HepG2 (cell line): ENCODE data around the gene ZNF383. TPM values are rescaled to one million over a fixed set of nuclear protein-coding genes. Genes with fewer than 3 reads are reported as not detected.
A peak's percentile ranks its signal among the peaks of the same experiment; 100 is the strongest.

Source experiments
- ARNT2 ChIP-seq: sonication (generic); formaldehyde crosslinking; IDR thresholded peaks from 2 replicates; pipeline ENCODE4 v1.8.0; 2022; ENCODE audit warnings: mild to moderate bottlenecking, low read depth, missing genetic modification reagents, moderate library complexity
- HNRNPLL ChIP-seq: fragments of 200-400 bp; formaldehyde crosslinking; IDR thresholded peaks from 2 replicates; pipeline ENCODE4 v1.6.1; 2017; ENCODE audit warnings: mild to moderate bottlenecking, low read depth, low read length; ENCODE audit not compliant: poor library complexity, severe bottlenecking
- MED8 ChIP-seq: sonication (generic); formaldehyde crosslinking; IDR thresholded peaks from 2 replicates; pipeline ENCODE4 v1.8.1; 2023; ENCODE audit warnings: mild to moderate bottlenecking, missing genetic modification reagents; ENCODE audit not compliant: insufficient replicate concordance
- MIER2 ChIP-seq: IDR thresholded peaks from 2 replicates; pipeline ENCODE4 v1.6.1; 2016; ENCODE audit warnings: missing biosample characterization, missing genetic modification reagents
- NCOA1 ChIP-seq: sonication (generic); formaldehyde crosslinking; IDR thresholded peaks from 2 replicates; pipeline ENCODE4 v1.9.0; 2021; ENCODE audit warnings: missing genetic modification reagents
- RFX3 ChIP-seq: IDR thresholded peaks from 2 replicates; pipeline ENCODE4 v1.6.1; 2016; ENCODE audit warnings: missing biosample characterization, missing genetic modification reagents
- TCF7L2 ChIP-seq: IDR thresholded peaks from 2 replicates; pipeline ENCODE4 v1.6.1; 2011; ENCODE audit warnings: mild to moderate bottlenecking, low read depth, low read length, moderate library complexity
- TRIM24 ChIP-seq: sonication (generic); formaldehyde crosslinking; IDR thresholded peaks from 2 replicates; pipeline ENCODE4 v1.8.0; 2022; ENCODE audit warnings: mild to moderate bottlenecking, missing genetic modification reagents
- ZNF33B ChIP-seq: sonication (generic); formaldehyde crosslinking; IDR thresholded peaks from 2 replicates; pipeline ENCODE4 v1.5.1; 2020; ENCODE audit warnings: mild to moderate bottlenecking, missing genetic modification reagents
- ZNF878 ChIP-seq: sonication (generic); formaldehyde crosslinking; IDR thresholded peaks from 2 replicates; pipeline ENCODE4 v1.8.1; 2023; ENCODE audit warnings: mild to moderate bottlenecking, missing genetic modification reagents, moderate library complexity
- ZSCAN25 ChIP-seq: sonication (generic); formaldehyde crosslinking; IDR thresholded peaks from 2 replicates; pipeline ENCODE4 v1.8.0; 2022; ENCODE audit warnings: mild to moderate bottlenecking, missing genetic modification reagents
- polyA plus RNA-seq, 8 experiments: library from polyadenylated mRNA; depleted of rRNA in 3 of 8; stranded (reverse) in 7 of 8; unstranded in 1 of 8; fragments of >200 nt; fragmentation: Illumina TruSeq in 4 of 8; extraction: Trizol in 4 of 8; gene quantifications; 2 replicates each; pipeline versions ENCODE4 v1.2.1 to v1.2.3, GENCODE V29; 2011 to 2016; ENCODE audit warnings: low read depth in 4 of 8, missing spikeins in 1 of 8, mixed read lengths in 1 of 8; ENCODE audit not compliant: insufficient read depth in 1 of 8
- total RNA-seq, 5 experiments: library from RNA; depleted of rRNA; stranded (reverse); fragments of >200 nt; fragmentation: Illumina TruSeq; extraction: Trizol; gene quantifications; 2 replicates each; pipeline ENCODE4 v1.2.3, GENCODE V29; 2016; ENCODE audit warnings: low read depth in 1 of 5
- TF ChIP-seq, protein P1 (sequence below): sonication (generic); formaldehyde crosslinking; conservative IDR thresholded peaks from 2 replicates; pipeline ENCODE4 v1.5.0; 2020; ENCODE audit warnings: missing genetic modification reagents
- TF ChIP-seq, protein P2 (sequence below): sonication (generic); formaldehyde crosslinking; IDR thresholded peaks from 2 replicates; pipeline ENCODE4 v1.4.0; 2020; ENCODE audit warnings: missing genetic modification reagents
- TF ChIP-seq, protein P3 (sequence below): IDR thresholded peaks from 2 replicates; pipeline ENCODE4 v1.4.0; 2020; ENCODE audit warnings: mild to moderate bottlenecking, missing genetic modification reagents
- TF ChIP-seq, protein P4 (sequence below): sonication (generic); formaldehyde crosslinking; IDR thresholded peaks from 2 replicates; pipeline ENCODE4 v1.4.0; 2020; ENCODE audit warnings: missing genetic modification reagents
- TF ChIP-seq, protein P5 (sequence below): sonication (generic); formaldehyde crosslinking; IDR thresholded peaks from 2 replicates; pipeline ENCODE4 v1.8.1; 2023; ENCODE audit warnings: mild to moderate bottlenecking, missing genetic modification reagents

ZNF383 gene
- total and polyA plus RNA-seq, 2 of the 13 experiments (the other 11 are each of a cell fraction or from before 2014, with no cell fraction given), result 2.6 to 4.1 TPM

DNA sequence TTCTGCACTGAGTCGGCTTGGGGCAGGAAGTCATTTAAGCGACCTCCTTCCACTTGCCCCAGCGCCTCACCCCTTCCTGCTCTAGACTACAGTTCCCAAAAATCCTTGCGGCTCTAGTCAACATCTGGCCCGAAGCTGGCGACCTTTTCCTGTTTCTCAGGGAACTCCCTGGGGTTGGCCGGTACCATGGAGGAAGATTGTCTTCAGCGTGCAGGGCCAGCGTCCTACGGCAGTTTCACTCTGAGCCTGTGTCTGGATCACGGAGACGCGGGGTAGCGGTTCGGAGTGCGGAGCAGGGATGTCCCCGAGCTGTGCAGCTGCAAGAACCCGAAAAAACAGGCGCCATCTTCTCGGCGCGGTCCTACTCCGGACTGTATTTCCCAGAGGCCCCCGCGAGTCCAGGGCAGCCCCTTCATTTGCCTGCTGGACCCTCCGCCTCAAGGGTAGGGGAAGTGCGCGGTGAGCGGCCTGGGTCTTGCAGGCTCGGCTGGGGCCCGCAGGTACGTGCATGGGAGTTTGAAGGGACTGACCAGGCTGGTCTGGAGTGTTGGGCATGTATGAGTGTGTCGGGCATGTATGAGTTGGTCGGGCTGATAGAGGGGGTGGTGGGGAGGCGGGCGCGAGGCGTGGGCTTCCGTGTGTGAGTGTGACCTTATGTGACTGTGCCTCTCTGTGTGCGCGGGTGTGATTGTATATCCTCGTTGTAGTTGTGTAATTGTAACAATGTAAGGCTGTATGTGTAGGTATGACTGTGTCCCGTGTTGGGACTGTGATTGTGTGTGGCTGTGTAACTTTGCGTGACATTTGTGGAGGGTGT lies at the start of gene ZNF383 (continued):
- TF ChIP-seq, protein P1, sequence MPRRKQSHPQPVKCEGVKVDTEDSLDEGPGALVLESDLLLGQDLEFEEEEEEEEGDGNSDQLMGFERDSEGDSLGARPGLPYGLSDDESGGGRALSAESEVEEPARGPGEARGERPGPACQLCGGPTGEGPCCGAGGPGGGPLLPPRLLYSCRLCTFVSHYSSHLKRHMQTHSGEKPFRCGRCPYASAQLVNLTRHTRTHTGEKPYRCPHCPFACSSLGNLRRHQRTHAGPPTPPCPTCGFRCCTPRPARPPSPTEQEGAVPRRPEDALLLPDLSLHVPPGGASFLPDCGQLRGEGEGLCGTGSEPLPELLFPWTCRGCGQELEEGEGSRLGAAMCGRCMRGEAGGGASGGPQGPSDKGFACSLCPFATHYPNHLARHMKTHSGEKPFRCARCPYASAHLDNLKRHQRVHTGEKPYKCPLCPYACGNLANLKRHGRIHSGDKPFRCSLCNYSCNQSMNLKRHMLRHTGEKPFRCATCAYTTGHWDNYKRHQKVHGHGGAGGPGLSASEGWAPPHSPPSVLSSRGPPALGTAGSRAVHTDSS (CRISPR knock-in tag), result no peak
- no peak for TF ChIP-seq NCOA1
- TF ChIP-seq, protein P2, sequence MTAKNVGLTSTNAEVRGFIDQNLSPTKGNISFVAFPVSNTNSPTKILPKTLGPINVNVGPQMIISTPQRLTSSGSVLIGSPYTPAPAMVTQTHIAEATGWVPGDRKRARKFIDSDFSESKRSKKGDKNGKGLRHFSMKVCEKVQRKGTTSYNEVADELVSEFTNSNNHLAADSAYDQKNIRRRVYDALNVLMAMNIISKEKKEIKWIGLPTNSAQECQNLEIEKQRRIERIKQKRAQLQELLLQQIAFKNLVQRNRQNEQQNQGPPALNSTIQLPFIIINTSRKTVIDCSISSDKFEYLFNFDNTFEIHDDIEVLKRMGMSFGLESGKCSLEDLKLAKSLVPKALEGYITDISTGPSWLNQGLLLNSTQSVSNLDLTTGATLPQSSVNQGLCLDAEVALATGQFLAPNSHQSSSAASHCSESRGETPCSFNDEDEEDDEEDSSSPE (CRISPR knock-in tag), result no peak
- peak; percentile 98 for TF ChIP-seq ZSCAN25 (CRISPR knock-in tag)
- TF ChIP-seq RFX3 (CRISPR knock-in tag), result no peak
- TF ChIP-seq MIER2 (CRISPR knock-in tag), result no peak
- TF ChIP-seq ARNT2 (CRISPR knock-in tag), result peak; percentile 73; the same call in 1 of the 2 replicates
- TF ChIP-seq MED8, result peak; percentile 77
- TF ChIP-seq TCF7L2, result no peak
- TF ChIP-seq, protein P3, sequence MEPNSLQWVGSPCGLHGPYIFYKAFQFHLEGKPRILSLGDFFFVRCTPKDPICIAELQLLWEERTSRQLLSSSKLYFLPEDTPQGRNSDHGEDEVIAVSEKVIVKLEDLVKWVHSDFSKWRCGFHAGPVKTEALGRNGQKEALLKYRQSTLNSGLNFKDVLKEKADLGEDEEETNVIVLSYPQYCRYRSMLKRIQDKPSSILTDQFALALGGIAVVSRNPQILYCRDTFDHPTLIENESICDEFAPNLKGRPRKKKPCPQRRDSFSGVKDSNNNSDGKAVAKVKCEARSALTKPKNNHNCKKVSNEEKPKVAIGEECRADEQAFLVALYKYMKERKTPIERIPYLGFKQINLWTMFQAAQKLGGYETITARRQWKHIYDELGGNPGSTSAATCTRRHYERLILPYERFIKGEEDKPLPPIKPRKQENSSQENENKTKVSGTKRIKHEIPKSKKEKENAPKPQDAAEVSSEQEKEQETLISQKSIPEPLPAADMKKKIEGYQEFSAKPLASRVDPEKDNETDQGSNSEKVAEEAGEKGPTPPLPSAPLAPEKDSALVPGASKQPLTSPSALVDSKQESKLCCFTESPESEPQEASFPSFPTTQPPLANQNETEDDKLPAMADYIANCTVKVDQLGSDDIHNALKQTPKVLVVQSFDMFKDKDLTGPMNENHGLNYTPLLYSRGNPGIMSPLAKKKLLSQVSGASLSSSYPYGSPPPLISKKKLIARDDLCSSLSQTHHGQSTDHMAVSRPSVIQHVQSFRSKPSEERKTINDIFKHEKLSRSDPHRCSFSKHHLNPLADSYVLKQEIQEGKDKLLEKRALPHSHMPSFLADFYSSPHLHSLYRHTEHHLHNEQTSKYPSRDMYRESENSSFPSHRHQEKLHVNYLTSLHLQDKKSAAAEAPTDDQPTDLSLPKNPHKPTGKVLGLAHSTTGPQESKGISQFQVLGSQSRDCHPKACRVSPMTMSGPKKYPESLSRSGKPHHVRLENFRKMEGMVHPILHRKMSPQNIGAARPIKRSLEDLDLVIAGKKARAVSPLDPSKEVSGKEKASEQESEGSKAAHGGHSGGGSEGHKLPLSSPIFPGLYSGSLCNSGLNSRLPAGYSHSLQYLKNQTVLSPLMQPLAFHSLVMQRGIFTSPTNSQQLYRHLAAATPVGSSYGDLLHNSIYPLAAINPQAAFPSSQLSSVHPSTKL (CRISPR knock-in tag), result no peak
- TF ChIP-seq, protein P4, sequence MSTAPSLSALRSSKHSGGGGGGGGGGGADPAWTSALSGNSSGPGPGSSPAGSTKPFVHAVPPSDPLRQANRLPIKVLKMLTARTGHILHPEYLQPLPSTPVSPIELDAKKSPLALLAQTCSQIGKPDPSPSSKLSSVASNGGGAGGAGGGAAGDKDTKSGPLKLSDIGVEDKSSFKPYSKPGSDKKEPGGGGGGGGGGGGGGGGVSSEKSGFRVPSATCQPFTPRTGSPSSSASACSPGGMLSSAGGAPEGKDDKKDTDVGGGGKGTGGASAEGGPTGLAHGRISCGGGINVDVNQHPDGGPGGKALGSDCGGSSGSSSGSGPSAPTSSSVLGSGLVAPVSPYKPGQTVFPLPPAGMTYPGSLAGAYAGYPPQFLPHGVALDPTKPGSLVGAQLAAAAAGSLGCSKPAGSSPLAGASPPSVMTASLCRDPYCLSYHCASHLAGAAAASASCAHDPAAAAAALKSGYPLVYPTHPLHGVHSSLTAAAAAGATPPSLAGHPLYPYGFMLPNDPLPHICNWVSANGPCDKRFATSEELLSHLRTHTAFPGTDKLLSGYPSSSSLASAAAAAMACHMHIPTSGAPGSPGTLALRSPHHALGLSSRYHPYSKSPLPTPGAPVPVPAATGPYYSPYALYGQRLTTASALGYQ (CRISPR knock-in tag), result no peak; the same call in 1 of the 2 replicates
- TF ChIP-seq ZNF878 (CRISPR knock-in tag), result no peak
- TF ChIP-seq ZNF33B (CRISPR knock-in tag), result peak; percentile 67
- TF ChIP-seq, protein P5, sequence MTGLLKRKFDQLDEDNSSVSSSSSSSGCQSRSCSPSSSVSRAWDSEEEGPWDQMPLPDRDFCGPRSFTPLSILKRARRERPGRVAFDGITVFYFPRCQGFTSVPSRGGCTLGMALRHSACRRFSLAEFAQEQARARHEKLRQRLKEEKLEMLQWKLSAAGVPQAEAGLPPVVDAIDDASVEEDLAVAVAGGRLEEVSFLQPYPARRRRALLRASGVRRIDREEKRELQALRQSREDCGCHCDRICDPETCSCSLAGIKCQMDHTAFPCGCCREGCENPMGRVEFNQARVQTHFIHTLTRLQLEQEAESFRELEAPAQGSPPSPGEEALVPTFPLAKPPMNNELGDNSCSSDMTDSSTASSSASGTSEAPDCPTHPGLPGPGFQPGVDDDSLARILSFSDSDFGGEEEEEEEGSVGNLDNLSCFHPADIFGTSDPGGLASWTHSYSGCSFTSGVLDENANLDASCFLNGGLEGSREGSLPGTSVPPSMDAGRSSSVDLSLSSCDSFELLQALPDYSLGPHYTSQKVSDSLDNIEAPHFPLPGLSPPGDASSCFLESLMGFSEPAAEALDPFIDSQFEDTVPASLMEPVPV (CRISPR knock-in tag), result no peak
- peak; percentile 82 for TF ChIP-seq HNRNPLL
- TF ChIP-seq TRIM24 (CRISPR knock-in tag), result no peak
